ENCODE data around the gene GTPBP2. TPM values are rescaled to one million over a fixed set of nuclear protein-coding genes. Genes with fewer than 3 reads are reported as not detected.
"Not testable (repeated sequence)": the region's sequence is repeated elsewhere in the genome, so short reads cannot be mapped to it uniquely, and the experiment has no call there.

Gene GTPBP2
- total RNA-seq, 2 donors from 2014 or later: 64.2 to 67.3 TPM

DNA sequence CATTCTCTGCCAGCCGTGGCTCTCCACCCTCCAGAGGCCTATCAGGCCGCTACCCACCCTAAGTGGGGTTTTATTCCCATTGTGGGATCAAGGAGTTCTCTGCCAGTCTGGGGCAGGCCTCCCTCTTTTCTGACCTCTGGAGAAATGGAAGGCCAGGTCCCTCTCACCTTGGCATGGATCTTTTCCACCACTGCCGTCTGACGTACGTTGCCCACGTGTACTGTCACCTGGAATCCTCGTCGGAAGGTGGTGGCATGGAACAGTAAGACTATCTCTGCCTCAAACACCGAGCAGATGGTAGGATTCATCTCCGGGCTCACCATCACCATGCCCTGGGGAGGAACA, 7.3 kb downstream of the GTPBP2 start:
- H3K27me3 Mint-ChIP-seq: no peaks in the 10 kb centered on the region
- H3K9me3 Mint-ChIP-seq: no peaks in the 10 kb centered on the region
- no peak for ATAC-seq (replicated peaks)
- peaks cover 88% of the 10 kb centered on the region for H3K36me3 Mint-ChIP-seq (ENCODE audit: low read depth)
- peak overlapping the region; percentile 18 for H3K27ac Mint-ChIP-seq
- peaks cover 10% of the 10 kb centered on the region for H3K4me1 Mint-ChIP-seq
- H3K4me3 Mint-ChIP-seq: no peak overlapping the region

DNA sequence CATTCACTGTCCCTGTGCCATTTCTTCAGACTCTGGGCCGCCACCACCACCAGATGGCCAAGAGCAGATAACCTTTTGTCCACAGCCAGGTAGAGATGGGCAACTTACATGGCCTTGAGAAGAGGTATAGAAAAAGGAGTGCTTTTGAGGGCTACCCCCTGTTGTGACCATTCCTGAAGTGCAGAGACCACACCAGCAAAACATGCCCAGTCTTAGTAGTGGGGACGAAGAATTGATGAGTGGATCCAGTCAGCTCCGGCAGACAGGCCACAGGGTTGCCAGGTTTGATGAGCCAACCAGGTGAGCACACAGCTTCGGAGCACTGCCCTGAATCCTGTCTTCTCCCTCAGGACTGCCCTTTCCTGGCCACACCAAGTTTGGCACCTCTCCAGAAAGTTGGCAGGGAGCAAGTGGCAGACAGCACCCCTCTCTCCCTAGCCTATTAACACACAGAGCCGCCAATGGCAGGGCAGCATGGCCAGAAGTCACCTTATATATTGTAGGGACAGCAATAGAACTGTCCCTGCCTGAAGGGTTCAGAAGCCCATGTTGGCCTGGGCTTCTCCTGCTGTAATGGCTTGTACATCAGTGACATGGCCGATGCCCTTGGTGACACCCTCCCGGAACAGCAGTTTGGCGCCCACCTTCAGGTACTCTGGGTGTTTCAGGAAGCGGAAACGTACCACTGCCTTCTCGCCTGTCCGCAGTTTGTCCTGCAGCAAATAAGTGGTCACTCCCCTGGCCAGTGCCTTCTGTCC, 7.8 kb downstream of the GTPBP2 start:
- Mint-ChIP-seq H3K9me3 (no peaks in the 10 kb centered on the region), H3K27me3 (no peaks in the 10 kb centered on the region), H3K36me3 (ENCODE audit: low read depth) (peaks cover 88% of the 10 kb centered on the region), H3K4me1 (peaks cover 5% of the 10 kb centered on the region), H3K4me3 (no peak overlapping the region), H3K27ac (peak overlapping the region; percentile 53)
- no peak for ATAC-seq (replicated peaks)

DNA sequence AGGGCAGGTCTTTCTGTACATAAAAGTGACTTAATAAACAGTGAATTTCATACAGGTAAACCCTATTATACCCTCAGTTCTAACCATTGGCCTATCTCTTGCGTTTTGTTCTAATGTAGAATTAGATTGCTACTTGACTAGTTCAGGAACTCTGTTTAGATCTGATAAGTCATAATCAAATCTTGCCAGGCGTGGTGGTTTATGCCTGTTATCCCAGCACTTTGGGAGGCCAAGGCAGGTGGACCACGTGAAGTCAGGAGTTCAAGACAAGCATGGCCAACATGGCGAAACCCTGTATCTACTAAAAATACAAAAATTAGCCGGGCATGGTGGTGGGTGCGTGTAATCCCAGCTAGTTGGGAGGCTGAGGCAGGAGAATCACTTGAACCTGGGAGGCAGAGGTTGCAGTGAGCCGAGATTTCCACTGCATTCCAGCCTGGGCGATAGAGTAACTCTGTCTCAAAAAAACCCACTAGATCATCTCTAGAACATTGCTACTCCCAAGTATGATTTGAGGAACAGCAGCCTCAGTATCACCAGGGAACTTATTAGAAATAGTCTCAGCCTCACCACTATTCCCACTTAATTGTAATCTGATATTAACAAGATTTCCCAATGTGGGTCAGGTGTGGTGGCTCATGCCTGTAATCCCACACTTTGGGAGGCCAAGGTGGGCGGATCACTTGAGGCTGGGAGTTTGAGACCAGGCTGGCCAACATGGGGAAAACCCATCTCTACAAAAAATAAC, 12.2 kb downstream of the GTPBP2 start:
- no peak overlapping the region for H3K27ac Mint-ChIP-seq

DNA sequence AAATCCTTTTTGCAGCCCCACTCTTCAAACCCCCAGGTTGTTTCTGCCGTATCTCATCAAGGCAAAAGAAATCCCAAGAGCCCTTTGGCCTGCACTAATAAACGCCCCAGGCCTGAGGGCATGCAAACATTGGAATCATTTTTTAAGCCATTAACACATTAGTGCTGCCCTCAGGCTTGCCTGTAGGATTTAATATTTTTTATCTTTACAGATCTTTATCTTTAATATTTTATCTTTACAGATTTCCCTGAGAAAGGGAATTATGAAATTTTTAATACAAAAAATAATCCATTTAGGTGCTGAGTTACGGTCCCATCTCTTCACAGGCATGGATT, 14.7 kb downstream of the GTPBP2 start:
- Mint-ChIP-seq H3K4me3 (no peak overlapping the region), H3K9me3 (no peaks in the 10 kb centered on the region), H3K4me1 (no peaks in the 10 kb centered on the region), H3K36me3 (ENCODE audit: low read depth) (peaks cover 78% of the 10 kb centered on the region), H3K27me3 (no peaks in the 10 kb centered on the region), H3K27ac (no peak overlapping the region)
- ATAC-seq (replicated peaks): no peak

More for the DNA sequence above, 12.2 kb downstream of the GTPBP2 start:
- Mint-ChIP-seq H3K27me3 (no peaks in the 10 kb centered on the region), H3K4me1 (no peaks in the 10 kb centered on the region), H3K9me3 (no peaks in the 10 kb centered on the region), H3K4me3 (no peak overlapping the region), H3K36me3 (ENCODE audit: low read depth) (peaks cover 80% of the 10 kb centered on the region)
- ATAC-seq (replicated peaks): no peak

DNA sequence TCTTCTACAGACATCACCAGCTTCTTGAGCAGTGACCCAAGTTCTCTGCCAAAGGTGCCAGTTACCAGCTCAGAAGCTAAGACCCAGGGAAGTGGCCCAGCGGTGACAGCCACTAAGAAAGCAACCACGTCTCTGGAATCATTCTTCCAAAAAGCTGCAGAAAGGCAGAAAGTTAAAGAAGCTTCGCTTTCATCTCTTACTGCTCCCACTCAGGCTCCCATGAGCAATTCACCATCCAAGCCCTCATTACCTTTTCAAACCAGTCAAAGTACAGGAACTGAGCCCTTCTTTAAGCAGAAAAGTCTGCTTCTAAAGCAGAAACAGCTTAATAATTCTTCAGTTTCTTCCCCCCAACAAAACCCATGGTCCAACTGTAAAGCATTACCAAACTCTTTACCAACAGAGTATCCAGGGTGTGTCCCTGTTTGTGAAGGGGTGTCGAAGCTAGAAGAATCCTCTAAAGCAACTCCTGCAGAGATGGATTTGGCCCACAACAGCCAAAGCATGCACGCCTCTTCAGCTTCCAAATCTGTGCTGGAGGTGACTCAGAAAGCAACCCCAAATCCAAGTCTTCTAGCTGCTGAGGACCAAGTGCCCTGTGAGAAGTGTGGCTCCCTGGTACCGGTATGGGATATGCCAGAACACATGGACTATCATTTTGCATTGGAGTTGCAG, 15.2 kb downstream of the GTPBP2 start:
- Mint-ChIP-seq H3K4me3 (no peak overlapping the region), H3K36me3 (ENCODE audit: low read depth) (peaks cover 78% of the 10 kb centered on the region), H3K4me1 (no peaks in the 10 kb centered on the region), H3K9me3 (no peaks in the 10 kb centered on the region), H3K27ac (no peak overlapping the region), H3K27me3 (no peaks in the 10 kb centered on the region)
- ATAC-seq (replicated peaks): no peak

DNA sequence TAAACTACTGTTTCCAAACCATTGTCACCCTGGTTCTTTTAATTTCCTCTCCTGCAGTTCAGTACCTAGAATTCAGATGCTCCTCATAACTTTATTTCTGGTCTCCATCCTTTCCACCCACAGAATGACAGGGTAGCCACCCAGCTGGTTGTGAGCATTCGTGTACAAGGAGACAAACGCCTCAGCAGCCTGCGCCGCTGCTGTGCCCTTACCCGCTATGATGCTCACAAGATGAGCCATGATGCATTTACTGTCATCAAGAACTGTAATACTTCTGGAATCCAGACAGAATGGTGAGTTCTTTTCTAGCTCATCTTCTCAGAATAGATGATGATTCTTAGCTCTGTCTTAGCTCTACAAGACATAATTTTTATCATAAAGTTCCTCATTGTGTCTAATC, 18.6 kb downstream of the GTPBP2 start:
- H3K27ac Mint-ChIP-seq: peak overlapping the region; percentile 73
- no peaks in the 10 kb centered on the region for H3K9me3 Mint-ChIP-seq
- no peak for ATAC-seq (replicated peaks)
- no peaks in the 10 kb centered on the region for H3K27me3 Mint-ChIP-seq
- no peak overlapping the region for H3K4me3 Mint-ChIP-seq
- H3K4me1 Mint-ChIP-seq: peaks cover 5% of the 10 kb centered on the region
- peaks cover 97% of the 10 kb centered on the region for H3K36me3 Mint-ChIP-seq (ENCODE audit: low read depth)

DNA sequence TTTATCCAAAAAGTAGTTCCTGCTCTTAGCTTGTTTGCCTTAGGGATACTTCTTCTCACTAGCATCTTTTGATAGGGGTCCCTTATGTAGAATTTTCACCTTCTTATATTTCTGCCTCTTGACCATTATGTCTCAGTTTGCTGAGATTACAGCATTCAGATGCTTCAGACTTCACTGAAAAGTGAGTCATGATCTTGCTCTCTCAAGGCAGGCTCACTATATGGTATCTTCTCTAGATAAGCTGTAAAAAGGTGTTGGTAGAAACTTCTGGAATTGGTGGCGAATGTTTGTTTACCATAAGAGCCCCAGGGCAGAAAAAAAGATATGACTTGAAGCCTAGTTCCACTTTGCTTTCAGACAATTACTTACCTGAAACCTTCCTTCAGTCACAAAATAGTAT, 19.7 kb downstream of the GTPBP2 start:
- Mint-ChIP-seq H3K27me3 (no peaks in the 10 kb centered on the region), H3K9me3 (no peaks in the 10 kb centered on the region), H3K4me3 (no peak overlapping the region), H3K27ac (no peak overlapping the region), H3K4me1 (peaks cover 5% of the 10 kb centered on the region), H3K36me3 (ENCODE audit: low read depth) (peaks cover 98% of the 10 kb centered on the region)
- no peak for ATAC-seq (replicated peaks)

DNA sequence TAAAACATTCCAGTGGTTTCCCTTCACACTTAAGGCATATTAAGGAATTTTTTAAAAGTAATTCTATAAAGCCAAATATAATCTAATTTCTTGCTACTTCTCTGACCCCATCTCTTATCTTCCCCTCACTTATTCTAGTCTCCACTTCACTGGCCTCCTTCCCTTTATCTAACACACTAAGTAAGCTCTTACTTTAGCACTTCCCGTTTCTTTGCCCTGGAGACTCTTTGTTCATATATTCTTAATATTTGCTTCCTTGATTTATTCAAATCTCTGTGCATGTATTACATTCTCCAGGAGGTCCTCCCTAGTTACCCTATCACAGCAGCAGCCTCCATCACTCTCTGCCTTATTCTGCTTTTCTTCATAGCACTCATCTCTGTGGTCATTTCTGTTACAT, 20.3 kb downstream of the GTPBP2 start:
- Mint-ChIP-seq H3K4me3 (no peak overlapping the region), H3K36me3 (ENCODE audit: low read depth) (peaks cover 98% of the 10 kb centered on the region), H3K9me3 (no peaks in the 10 kb centered on the region), H3K27ac (peak overlapping the region; percentile 1), H3K27me3 (no peaks in the 10 kb centered on the region), H3K4me1 (peaks cover 5% of the 10 kb centered on the region)
- ATAC-seq (replicated peaks): no peak

DNA sequence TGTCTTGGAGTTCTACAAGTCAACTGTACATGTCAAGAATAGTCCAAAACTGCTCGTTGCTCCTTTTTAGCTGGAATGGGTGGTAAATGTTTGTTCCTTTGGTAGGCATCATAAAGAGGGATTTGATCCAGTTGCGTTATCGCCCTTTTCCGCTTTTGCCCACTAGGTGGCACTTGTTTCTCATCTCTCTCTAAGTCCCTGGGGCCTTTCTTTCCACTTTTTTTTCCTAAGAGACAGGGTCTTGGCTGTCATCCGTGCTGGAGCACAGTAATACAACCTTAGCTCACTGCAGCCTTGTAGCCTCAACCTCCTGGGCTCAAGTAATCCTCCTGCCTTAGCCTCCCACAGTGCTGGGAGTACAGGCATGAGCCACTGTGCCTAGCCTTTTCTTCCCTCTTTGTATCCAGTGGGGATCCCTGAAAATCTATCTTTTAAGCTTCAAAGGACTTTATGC, 20.7 kb downstream of the GTPBP2 start:
- Mint-ChIP-seq H3K36me3 (ENCODE audit: low read depth) (peaks cover 98% of the 10 kb centered on the region), H3K27ac (peak overlapping the region; percentile 1), H3K9me3 (no peaks in the 10 kb centered on the region), H3K4me3 (no peak overlapping the region), H3K4me1 (peaks cover 5% of the 10 kb centered on the region), H3K27me3 (no peaks in the 10 kb centered on the region)
- peak; percentile 38 for ATAC-seq (replicated peaks)

DNA sequence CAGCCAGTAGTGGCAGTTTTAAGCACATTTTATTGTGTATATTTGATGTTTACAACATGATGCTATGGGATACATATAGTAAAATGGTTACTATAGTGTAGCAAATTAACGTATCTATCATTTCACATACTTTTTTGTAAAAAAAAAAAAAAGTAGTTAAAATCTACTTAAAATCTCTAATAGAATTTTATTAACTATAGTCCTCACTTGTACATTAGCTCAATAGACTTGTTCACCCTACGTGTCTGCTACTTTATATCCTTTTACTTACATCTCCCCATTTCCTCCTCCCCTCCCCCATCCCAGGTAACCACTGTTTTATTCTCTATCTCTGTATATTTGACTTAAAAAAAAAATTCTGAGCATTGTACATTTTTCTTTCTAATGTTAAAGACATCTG, 23.0 kb downstream of the GTPBP2 start:
- Mint-ChIP-seq H3K9me3 (no peaks in the 10 kb centered on the region), H3K27me3 (no peaks in the 10 kb centered on the region), H3K36me3 (ENCODE audit: low read depth) (peaks cover 97% of the 10 kb centered on the region), H3K4me1 (peaks cover 5% of the 10 kb centered on the region), H3K27ac (no peak overlapping the region), H3K4me3 (no peak overlapping the region)
- ATAC-seq (replicated peaks): no peak

DNA sequence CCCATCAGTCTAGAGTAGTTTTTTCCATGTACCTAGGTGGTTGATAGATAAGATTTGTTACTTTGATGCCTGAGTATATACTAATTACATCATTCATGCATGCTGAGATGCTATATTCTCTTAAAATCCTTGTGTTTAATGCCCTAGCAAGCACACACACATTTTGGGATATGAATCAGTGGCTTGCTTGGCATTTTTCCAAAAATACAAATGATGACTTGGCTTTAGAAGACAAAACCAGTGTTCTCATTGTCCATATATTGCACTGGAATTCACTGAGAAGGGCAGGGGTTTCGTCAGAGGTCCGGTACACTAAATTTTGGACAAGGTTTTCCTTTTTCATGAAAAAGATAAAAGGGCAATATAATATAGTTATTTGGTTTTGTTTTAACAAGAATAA, 24.9 kb downstream of the GTPBP2 start:
- H3K4me1 Mint-ChIP-seq: peaks cover 5% of the 10 kb centered on the region
- no peaks in the 10 kb centered on the region for H3K9me3 Mint-ChIP-seq
- H3K36me3 Mint-ChIP-seq (ENCODE audit: low read depth): peaks cover 99% of the 10 kb centered on the region
- no peak for ATAC-seq (replicated peaks)
- no peaks in the 10 kb centered on the region for H3K27me3 Mint-ChIP-seq
- no peak overlapping the region for H3K4me3 Mint-ChIP-seq
- peak overlapping the region; percentile 6 for H3K27ac Mint-ChIP-seq

DNA sequence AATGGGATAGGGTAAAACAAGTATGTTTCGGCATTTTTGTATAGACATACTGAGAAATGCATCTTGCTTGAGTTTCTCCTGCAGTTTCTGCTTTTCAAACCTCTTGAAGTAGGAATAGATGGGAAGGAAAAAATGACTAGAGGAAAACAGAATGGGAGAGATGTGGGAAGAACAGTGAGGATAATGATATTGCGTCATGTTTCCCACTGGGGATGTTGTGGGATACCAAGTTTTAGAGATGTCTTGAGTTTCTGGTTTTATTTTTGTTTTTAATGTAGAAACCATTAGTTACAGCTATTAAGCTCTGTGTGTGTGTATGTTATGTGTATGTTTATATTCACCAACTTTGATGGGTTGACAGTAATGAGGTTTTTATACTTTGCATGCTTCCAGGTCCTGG, 28.5 kb downstream of the GTPBP2 start:
- Mint-ChIP-seq H3K36me3 (ENCODE audit: low read depth) (peaks cover 99% of the 10 kb centered on the region), H3K27me3 (no peaks in the 10 kb centered on the region), H3K4me3 (no peak overlapping the region), H3K27ac (peak overlapping the region; percentile 39), H3K4me1 (no peaks in the 10 kb centered on the region), H3K9me3 (no peaks in the 10 kb centered on the region)
- ATAC-seq (replicated peaks): no peak

DNA sequence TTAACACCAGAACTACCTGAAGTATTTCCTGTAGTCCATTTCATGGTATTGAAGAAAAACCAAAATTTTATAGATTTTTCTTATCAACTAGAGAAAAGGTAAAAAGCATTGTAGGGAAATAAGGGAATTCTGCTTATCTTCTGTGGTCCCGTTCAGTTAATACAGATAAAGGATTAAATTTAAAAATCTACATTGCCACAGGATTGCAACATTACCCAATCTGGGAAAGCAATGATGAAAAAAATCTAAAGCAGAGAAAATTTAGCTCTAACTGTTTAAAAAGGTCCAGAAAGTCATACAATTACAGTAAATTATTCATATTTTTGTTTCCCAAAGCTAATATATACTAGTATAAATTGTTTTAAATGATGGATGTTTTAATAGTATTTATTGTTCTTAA, 35.1 kb downstream of the GTPBP2 start:
- no peak for ATAC-seq (replicated peaks)
- no peaks in the 10 kb centered on the region for H3K9me3 Mint-ChIP-seq
- no peaks in the 10 kb centered on the region for H3K4me1 Mint-ChIP-seq
- H3K4me3 Mint-ChIP-seq: no peak overlapping the region
- no peaks in the 10 kb centered on the region for H3K27me3 Mint-ChIP-seq
- no peak overlapping the region for H3K27ac Mint-ChIP-seq
- H3K36me3 Mint-ChIP-seq (ENCODE audit: low read depth): peaks cover 84% of the 10 kb centered on the region

DNA sequence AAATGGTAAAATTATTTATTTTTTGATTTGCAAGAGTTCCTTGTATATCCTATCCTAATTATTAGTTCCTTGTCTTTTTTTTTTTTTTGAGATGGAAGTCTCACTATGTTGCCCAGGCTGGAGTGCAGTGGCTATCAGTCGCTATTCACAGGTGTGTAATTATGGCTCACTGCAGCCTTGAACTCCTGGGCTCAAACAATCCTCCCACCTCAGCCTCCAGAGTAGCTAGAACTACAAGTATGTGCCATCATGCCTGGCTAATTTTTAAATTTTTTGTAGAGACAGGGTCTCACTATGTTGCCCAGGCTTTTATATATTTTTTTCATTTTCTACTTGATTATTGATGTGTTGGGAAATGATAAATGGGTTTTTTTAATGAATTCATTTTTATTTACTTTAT, 39.5 kb downstream of the GTPBP2 start:
- not testable (repeated sequence) for H3K27me3 Mint-ChIP-seq; ATAC-seq (replicated peaks); H3K4me3 Mint-ChIP-seq; H3K9me3 Mint-ChIP-seq; H3K27ac Mint-ChIP-seq
- Mint-ChIP-seq H3K4me1 (peaks cover 10% of the 10 kb centered on the region), H3K36me3 (ENCODE audit: low read depth) (peaks cover 90% of the 10 kb centered on the region)

DNA sequence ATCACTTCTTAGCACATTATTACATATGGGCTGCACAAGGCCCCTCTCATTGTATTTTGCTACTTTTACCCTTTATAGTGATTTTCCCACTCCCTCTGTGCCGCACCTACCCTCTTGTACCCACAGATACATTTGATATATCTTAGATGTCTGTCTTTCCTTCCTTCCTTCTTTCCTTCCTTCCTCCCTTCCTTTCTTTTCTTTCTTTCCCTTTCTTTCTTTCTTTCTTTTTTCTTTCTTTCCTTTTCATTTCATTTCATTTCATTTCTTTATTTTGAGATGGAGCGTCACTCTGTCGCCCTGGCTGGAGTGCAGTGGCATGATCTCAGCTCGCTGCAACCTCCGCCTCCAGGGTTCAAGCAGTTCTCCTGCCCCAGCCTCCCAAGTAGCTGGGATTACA, 40.9 kb downstream of the GTPBP2 start:
- Mint-ChIP-seq H3K4me3 (no peak overlapping the region), H3K27me3 (no peaks in the 10 kb centered on the region), H3K4me1 (peaks cover 21% of the 10 kb centered on the region), H3K27ac (no peak overlapping the region), H3K9me3 (no peaks in the 10 kb centered on the region), H3K36me3 (ENCODE audit: low read depth) (peaks cover 100% of the 10 kb centered on the region)
- ATAC-seq (replicated peaks): no peak

Data from activated T-helper 17 cell treated with anti-CD3 and anti-CD28 coated beads, Interleukin-2, amount 50 U/mL, for 72 hours (primary cell).